Measurements from ENCODE around the gene DYNC1I1.

The DYNC1I1 gene

DNA sequence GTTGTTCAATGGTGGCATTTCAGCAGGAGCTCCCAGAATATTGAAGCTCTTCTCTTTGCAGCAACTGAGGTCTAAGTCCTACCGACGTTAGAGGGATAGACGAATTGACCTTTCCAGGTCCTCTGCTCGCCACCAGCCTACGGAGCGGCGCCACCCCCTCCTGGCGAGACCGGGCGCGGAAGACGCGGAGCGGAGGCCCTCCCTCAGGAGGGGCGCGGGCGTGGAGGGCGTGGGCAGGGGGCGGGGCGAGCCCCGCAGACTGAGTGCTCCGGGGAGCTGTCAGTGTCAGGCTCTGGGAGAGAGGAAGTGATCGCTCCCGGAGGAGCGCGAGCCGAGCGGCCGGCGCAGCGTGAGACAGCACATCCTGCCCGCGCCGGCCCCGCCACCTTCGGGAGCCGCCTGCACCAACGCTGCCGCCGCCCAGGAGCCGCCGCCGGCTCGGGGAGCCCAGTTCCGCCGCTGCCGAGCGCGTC is at the start of gene DYNC1I1:
Gene DYNC1I1, plus strand, starts transcription at position 257 of the 473 bp plus-strand sequence. CDS start 32,176 bp downstream, outside the sequence.
- peaks cover 58% of the 10 kb centered on the region for H3K27me3 Mint-ChIP-seq
- peaks cover 5% of the 10 kb centered on the region for H3K4me1 Mint-ChIP-seq
- no peaks in the 10 kb centered on the region for H3K9me3 Mint-ChIP-seq
- ATAC-seq (peak; percentile 77), DNase-seq (peak; percentile 9 to 14)
- H3K27ac Mint-ChIP-seq, result no peak within 1 kb of the TSS
- peak within 1 kb of the TSS; percentile 74 to 88 for H3K4me3 Mint-ChIP-seq

DNA sequence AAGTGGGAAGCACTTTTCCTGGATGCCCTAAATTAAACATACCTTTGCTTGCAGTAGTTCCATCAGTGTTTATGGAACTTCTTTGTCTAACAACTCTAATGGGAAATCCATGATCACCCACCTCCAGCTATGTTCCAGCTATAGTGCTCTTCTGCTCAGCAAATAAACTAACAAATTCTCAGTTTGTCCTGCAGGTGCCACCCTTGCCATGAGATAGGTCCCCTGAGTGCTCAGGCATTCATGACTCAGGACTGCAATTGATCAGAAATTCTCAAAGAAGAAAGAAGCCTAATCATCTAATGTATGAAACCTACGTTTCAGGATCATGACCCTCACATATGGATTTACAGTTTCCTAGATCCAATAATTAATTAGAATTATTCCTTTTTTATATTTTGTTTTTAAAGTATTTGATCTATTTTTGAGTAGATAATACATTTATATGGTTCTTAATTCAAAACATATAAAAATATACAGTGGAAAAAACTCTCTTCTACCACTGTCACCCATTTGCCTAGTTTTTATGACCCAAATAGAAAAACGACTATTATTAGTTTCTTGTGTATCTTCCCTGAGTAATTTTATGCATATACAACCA is 48.7 kb upstream of the DYNC1I1 start:
- no peaks in the 10 kb centered on the region for H3K4me1 Mint-ChIP-seq
- no peak overlapping the region for H3K4me3 Mint-ChIP-seq
- ATAC-seq (no peak), DNase-seq (no peak)
- H3K27me3 Mint-ChIP-seq, result peaks cover 15% of the 10 kb centered on the region
- no peak overlapping the region for H3K27ac Mint-ChIP-seq
- H3K9me3 Mint-ChIP-seq, result no peaks in the 10 kb centered on the region

DNA sequence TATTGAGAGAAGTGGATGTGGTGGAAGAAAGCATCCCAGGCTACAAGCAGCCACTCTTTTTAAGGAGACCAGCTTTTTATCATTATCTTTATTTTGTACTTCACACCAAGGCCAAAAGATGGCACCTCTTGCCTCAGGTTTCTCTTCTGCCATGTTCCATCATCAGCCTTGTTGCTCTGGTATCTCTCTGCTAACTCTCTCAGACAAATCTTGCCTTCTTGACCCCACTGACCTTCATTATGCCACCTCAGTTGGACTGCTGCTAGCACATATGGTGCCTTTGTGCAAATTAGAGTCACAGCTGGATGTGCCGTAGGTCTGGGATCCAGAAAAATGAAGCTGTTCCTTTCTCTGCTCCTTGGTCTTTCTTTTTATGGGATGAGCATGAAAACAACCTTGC is 47.1 kb upstream of the DYNC1I1 start:
- H3K27me3 Mint-ChIP-seq, result peaks cover 15% of the 10 kb centered on the region
- DNase-seq (no peak), ATAC-seq (no peak)
- H3K9me3 Mint-ChIP-seq, result no peaks in the 10 kb centered on the region
- H3K27ac Mint-ChIP-seq, result no peak overlapping the region
- no peak overlapping the region for H3K4me3 Mint-ChIP-seq
- no peaks in the 10 kb centered on the region for H3K4me1 Mint-ChIP-seq

DNA sequence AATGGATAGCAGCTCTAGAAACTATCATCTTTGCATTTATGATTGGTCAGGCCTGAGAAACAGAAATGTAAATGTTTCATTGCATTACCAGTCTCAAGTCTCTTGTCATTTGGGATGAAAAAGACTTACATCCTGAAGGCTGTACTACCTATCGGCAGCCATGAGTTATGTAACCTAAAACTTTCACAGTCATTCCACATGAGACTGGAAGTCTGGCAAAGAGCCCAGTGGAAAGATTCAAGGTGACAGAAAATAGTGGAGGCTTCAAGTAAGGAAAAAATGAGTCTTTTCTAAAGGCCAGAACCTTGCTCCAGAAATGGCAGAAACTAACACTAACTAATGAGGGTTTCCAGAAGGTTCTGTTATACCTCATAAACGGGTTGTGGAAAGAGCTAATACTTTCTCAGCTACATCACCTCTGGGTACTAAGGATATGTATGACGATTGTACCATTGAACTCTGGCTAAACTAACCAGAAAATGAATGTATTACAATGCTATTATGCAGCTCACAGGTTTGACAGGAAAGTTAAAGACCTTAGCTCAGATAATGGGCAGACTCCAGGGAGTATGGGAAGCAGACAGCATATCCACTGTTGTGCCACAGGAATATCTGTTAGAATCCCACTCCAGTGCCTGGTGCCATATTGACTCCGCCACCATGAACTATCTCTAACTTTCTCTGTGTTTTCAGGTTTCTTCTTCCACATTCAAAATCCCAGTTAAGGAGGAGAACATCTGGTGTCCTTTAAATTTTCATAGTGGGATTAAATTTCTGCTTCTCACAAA is 41.7 kb upstream of the DYNC1I1 start:
- no peak for ATAC-seq

DNA sequence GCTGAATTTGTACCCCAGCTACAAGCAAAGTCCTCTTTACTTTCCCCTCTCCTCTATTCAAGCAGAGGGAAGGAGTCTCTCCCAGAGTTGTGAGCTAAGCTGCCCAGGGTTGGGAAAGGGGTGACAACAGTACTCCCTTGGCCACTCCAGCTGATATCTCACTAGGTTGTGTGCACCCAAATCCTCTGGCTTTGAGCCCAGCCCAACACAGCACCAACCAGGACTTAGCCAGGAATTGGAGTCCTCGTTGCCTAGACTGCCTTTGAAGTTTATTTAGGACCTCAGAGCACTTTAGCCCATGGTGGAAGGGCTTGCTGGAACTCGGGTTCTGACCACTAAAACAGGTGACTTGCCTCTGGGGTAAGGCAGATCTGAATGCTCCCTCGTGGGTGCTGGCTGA is 35.7 kb upstream of the DYNC1I1 start:
- ATAC-seq, result no peak
- Mint-ChIP-seq H3K9me3 (no peaks in the 10 kb centered on the region), H3K4me3 (no peak overlapping the region), H3K4me1 (no peaks in the 10 kb centered on the region), H3K27me3 (peaks cover 20% of the 10 kb centered on the region), H3K27ac (no peak overlapping the region)
- DNase-seq, result no peak

More for the DNA sequence above, 41.7 kb upstream of the DYNC1I1 start:
- DNase-seq, result no peak
- Mint-ChIP-seq H3K4me3 (no peak overlapping the region), H3K27me3 (no peaks in the 10 kb centered on the region), H3K9me3 (no peaks in the 10 kb centered on the region), H3K27ac (no peak overlapping the region), H3K4me1 (no peaks in the 10 kb centered on the region)

DNA sequence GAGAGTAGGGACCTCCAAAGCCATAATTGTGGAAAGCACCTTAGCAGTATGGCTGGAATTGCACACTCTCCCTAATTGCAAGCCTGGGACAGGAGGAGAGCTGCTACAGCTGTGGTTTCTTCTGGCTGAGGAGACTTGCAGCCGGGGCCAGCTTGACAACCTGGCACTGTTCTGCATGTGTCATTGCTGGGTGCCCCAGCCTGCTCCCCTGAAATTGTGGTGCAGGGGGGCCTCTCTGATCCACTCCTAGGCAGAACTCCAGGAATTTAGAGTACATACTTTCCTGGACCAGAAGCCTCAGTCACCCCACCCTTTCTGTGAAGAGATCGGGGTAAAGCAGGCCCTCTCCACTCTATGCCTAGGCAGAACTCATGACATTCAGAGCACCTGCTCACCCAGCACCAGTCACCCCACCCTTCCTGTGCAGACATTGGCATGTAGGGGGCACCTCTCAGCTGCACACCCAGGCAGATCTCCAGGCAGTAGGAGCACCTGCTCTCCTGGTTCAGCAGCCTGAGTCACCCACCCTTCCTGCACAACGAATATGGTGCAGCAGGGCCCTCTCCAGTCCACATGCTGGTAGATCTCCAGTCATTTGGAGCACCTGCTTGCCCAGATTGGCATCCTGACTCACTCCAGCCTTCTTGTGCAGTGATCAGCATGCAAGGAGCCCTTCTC is 34.4 kb upstream of the DYNC1I1 start:
- Mint-ChIP-seq H3K4me1 (no peaks in the 10 kb centered on the region), H3K27me3 (peaks cover 20% of the 10 kb centered on the region), H3K9me3 (no peaks in the 10 kb centered on the region), H3K4me3 (no peak overlapping the region), H3K27ac (no peak overlapping the region)
- ATAC-seq, result peak; percentile 18
- DNase-seq, result no peak

DNA sequence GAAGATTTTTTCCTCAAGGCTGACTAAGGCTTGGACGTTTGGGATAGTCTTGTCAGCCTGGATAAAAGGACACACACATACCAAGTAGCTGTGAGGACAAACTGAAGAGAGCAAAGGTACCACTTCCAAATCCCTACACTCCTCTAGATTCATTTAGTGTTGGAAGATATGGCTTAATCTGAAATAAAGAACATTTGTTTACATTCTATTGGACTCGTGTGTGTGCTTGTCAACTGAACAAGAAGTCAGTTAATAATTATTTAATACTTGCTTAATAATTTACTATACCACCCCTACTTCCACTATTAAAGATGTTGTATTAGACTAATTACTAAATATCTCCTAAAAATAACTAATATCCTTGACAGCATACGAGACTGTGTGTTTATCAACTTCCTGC is 23.3 kb upstream of the DYNC1I1 start:
- ATAC-seq (no peak), DNase-seq (no peak)
- Mint-ChIP-seq H3K9me3 (peaks cover 4 to 6% of the 10 kb centered on the region in 2 donors), H3K4me1 (no peaks in the 10 kb centered on the region), H3K27me3 (no peaks in the 10 kb centered on the region), H3K4me3 (no peak overlapping the region), H3K27ac (no peak overlapping the region)

DNA sequence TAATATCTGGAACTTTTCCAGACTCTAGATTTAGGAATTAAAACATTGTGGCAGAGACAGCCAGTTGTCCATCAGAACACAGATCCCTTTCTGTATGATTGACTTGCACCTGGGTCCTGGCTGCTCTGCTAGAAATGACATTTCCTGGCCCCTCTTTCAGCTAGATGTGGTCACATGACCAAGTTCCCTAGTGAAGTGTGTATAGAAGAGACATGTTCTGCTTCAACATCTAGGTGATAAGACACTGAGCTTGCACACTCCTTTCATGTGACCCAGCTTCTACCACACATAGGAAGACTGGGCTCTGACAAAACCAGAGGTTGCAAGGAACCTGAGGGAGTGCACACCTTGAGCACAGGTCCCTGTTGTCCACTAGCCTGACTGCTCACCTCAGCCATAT is 22.8 kb upstream of the DYNC1I1 start:
- H3K9me3 Mint-ChIP-seq, result peaks cover 4 to 6% of the 10 kb centered on the region in 2 donors
- H3K27me3 Mint-ChIP-seq, result no peaks in the 10 kb centered on the region
- ATAC-seq (no peak), DNase-seq (no peak)
- H3K4me3 Mint-ChIP-seq, result no peak overlapping the region
- H3K4me1 Mint-ChIP-seq, result no peaks in the 10 kb centered on the region
- no peak overlapping the region for H3K27ac Mint-ChIP-seq

DNA sequence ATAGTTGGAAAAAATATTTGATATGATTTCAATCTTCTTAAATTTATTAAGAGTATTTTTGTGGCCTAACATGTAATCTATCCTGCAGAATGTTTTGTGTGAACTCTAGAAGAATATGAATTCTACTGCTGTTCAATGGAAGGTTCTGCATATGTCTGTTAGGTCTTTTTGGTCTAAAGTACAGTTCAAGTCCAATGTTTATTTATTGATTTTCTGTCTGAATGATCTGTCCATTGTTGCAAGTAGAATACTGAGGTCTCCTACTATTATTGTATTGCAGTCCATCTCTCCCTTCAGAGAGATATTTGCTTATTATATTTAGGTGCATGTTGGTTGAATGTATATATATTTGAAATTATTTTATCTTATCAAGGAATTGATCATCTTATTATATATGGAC is 18.9 kb upstream of the DYNC1I1 start:
- Mint-ChIP-seq H3K27me3 (no peaks in the 10 kb centered on the region), H3K4me1 (no peaks in the 10 kb centered on the region), H3K27ac (no peak overlapping the region), H3K9me3 (peaks cover 0 to 4% of the 10 kb centered on the region in 2 donors), H3K4me3 (no peak overlapping the region)
- DNase-seq, result no peak
- no peak for ATAC-seq

DNA sequence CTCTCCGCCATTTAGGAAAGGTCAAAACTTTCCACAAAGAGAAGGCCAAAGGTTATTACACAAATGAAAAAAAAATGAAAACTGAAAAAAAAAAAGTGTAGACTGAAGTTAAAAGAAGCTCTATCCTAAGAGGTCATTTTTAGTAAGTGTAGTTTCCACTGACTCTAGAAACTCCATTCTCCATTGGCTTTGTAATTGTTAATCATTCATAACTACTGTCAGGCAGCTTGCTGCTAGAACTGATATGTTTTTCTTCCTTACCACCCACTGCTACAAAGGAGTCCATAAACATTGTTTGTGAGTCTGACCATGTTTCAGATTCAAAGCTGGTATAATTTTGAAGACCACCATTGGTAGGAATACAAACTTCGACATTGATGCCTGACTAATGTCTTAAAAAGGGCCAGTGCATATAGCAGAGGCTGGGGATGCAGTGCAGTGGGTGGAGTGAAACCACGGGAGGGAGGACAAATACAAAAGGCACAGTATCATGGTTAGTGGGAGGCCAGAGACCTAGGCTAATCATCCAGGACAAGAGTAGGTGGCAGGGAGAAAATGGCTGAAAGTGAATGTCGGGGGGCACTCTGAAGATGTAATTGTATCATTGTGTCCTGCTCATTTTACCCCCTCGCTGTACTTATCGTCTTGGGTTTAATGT is 16.9 kb upstream of the DYNC1I1 start:
- no peak for ATAC-seq
- no peak for DNase-seq
- H3K9me3 Mint-ChIP-seq, result peaks cover 0 to 4% of the 10 kb centered on the region in 2 donors
- H3K27ac Mint-ChIP-seq, result no peak overlapping the region
- H3K4me3 Mint-ChIP-seq, result no peak overlapping the region
- no peaks in the 10 kb centered on the region for H3K27me3 Mint-ChIP-seq
- H3K4me1 Mint-ChIP-seq, result no peaks in the 10 kb centered on the region

DNA sequence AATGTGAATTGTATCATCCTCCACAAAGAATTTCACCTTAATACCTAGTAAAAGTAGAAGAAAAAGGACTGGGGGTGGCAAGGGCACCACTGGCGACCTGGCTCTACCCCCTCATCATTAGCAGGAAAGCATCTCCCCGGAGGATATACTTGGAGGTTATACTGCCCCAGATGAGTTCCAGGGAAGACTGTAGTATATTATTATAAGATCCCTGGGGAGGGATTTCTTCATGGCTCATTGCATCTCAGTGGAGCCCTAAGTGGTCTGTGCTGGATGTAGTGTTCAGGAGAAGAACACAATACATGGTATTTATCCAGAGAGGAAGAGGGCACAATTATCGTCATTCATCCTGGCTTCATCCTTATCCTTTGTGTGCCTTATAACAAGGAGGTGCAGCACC is 14.2 kb upstream of the DYNC1I1 start:
- H3K4me3 Mint-ChIP-seq, result no peak overlapping the region
- no peaks in the 10 kb centered on the region for H3K27me3 Mint-ChIP-seq
- H3K4me1 Mint-ChIP-seq, result no peaks in the 10 kb centered on the region
- DNase-seq, result no peak
- H3K27ac Mint-ChIP-seq, result no peak overlapping the region
- ATAC-seq, result no peak
- H3K9me3 Mint-ChIP-seq, result peaks cover 0 to 11% of the 10 kb centered on the region in 2 donors

DNA sequence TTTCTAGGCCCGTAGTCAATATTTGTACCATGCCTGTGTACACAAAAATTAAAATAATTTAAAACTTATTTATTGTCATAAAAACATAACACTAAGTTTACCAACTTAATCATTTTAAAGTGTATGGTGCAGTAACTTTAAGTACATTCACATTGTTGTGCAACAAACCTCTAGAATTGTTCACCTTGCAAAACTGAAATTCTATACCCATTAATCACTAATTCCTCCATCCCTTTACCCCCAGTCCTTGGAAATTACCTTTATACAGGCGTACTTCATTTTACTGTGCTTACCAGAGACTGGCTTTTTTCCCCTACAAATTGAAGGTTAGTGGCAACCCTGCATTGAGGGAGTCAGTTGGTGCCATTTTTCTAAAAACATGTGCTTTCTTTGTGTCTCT is 6.3 kb upstream of the DYNC1I1 start:
- Mint-ChIP-seq H3K27ac (no peak overlapping the region), H3K27me3 (peaks cover 9% of the 10 kb centered on the region), H3K4me1 (no peaks in the 10 kb centered on the region), H3K9me3 (peaks cover 0 to 11% of the 10 kb centered on the region in 2 donors), H3K4me3 (no peak overlapping the region)
- no peak for ATAC-seq
- DNase-seq, result no peak

DNA sequence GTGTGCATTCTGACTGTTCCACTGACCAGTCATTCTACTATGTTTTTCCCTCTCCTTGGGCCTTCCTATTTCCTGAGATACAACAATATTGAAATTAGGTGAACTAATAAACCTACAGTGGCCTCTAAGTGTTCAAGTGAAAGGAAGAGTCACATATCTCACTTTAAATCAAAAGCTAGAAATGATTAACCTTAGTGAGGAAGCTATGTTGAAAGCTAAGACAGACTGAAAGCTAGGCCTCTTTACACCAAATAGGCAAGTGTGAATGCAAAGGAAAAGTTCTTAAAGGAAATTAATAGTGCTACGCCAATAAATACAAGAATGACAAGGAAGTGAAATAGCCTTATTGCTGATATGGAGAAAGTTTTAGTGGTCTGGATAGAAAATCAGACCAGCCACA is 5.7 kb upstream of the DYNC1I1 start:
- Mint-ChIP-seq H3K4me1 (no peaks in the 10 kb centered on the region), H3K27ac (no peak overlapping the region), H3K9me3 (peaks cover 0 to 11% of the 10 kb centered on the region in 2 donors), H3K4me3 (no peak overlapping the region), H3K27me3 (peaks cover 13% of the 10 kb centered on the region)
- ATAC-seq (no peak), DNase-seq (no peak)

DNA sequence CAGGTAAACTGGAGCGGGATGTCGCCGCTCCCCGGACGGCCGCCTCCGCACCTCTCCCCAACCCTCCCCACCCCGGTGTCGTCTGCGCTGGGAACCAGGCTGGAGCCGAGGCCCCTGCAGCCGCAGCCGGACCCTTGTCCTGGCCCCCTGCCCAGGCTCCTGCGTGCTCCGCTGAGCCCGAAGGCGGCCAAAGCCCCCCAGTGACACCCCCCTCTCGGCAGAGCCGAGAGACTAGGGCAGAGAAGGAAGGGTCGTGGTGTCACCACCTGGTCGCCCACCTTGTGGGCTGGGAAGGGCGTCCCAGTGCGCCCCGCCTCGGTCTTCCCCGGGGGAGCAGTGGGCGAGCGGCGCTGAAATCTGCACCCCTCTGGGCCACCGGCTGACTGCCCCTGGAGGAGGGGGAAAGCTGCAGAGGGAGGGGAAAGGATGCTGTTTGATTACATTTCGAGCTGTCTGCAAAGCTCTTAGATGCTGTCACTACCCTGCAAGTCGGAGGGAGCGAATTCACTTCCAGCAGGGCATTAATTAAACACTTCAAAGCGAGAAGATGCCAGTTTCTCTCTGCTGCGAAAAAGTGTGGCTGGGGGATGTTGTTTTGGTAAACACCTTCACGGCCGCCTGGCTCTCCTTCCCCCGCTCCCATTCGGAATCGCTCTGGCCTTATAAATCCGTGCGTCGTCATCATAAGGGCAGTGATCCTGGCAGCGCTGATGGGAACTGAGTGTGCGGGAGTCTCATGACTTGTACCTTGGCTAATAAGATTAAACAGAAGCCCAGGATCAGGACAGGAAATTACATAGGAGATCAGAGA is 622 bp downstream of the DYNC1I1 start:
- Mint-ChIP-seq H3K27me3 (peaks cover 58% of the 10 kb centered on the region), H3K4me3 (peak overlapping the region in 1 of 2 donors; percentile 24), H3K27ac (no peak overlapping the region), H3K4me1 (peaks cover 5% of the 10 kb centered on the region), H3K9me3 (no peaks in the 10 kb centered on the region)
- peak; percentile 31 for ATAC-seq
- DNase-seq, result no peak

Measured in stimulated activated naive CD8-positive, alpha-beta T cell treated with anti-CD3 and anti-CD28 coated beads, Interleukin-15, amount 100 ng/mL, for 72 hours (primary cell).